ENCODE data around the gene LHFPL3. TPM values are rescaled to one million over a fixed set of nuclear protein-coding genes. Genes with fewer than 3 reads are reported as not detected.

Gene LHFPL3
- total and polyA plus RNA-seq, 9 of the 15 experiments (the other 6 are each of a cell fraction or from before 2014, with no cell fraction given) = 0.21 to 0.52 TPM; not detected in 7

DNA sequence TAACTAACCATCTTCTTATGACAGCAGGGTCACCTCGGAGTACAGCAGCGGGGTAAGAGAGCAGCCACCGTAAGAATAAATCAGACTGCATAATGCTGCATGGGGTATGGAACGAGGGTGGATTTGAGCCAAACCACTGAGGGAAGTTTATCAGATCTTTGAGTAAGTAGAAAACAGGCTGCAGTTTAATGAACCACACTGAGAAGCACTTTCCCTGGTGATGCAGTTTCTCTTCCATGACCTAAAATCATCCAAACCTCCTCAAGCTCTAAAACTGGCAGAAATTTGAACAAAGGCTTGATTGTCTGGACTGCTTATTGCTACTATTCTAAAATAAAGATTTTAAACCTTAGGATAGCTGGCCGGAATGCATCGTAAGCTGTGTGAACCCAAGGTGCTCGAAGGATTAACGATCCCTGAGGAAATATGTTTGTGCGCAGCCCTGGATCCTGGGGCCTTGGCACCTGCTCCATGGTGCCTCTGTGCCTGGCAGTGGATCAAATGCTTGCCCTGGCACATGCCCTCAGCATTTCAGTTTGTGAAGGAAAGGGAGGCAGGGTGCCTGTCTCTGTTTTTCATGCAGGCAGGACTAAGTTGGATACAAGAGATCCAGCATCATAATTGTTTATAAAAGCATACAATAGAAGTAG is 322.7 kb downstream of the LHFPL3 start:
- BruUV-seq (replicated peaks) = no TSS peak
- Histone ChIP-seq H3K9me1 (ENCODE audit: control insufficient read depth, insufficient read depth, low read length) (no peaks in the 10 kb centered on the region), H3K4me1 (replicated peaks in 1 of 2; ENCODE audit: control insufficient read depth in 2 of 2, insufficient read depth in 2 of 2, low read length in 2 of 2) (no peaks in the 10 kb centered on the region), H4K20me1 (replicated peaks; ENCODE audit: control insufficient read depth, insufficient read depth, low read length) (no peaks in the 10 kb centered on the region), H3K27ac (ENCODE audit: extremely low read depth, low read depth, low read length) (no peak overlapping the region), H2AFZ (ENCODE audit: low read depth, low read length) (no peak overlapping the region), H3K9ac (ENCODE audit: insufficient read depth in 1 of 2, low read depth in 2 of 2, low read length in 2 of 2) (no peak overlapping the region), H3K4me3 (no peak overlapping the region), H3K36me3 (ENCODE audit: control insufficient read depth, insufficient read depth, low read length) (no peaks in the 10 kb centered on the region), H3K27me3 (ENCODE audit: control insufficient read depth in 2 of 2, insufficient read depth in 2 of 2, low read length in 2 of 2) (peaks cover 0 to 1% of the 10 kb centered on the region in 2 experiments; a peak in 2 of 5 replicates), H3K79me2 (ENCODE audit: control insufficient read depth, insufficient read depth, low read length) (no peaks in the 10 kb centered on the region), H3K9me3 (replicated peaks; ENCODE audit: control insufficient read depth, insufficient read depth, low read depth, low read length) (no peaks in the 10 kb centered on the region), H3K4me2 (ENCODE audit: insufficient read depth, low read length) (no peak overlapping the region)
- WGBS (ENCODE audit: insufficient coverage, low coverage, missing lambda C conversion rate) = 2% methylated on average over 9 of the region's 9 CpGs
- no peak for ATAC-seq
- intact Hi-C loops (cut with micrococcal nuclease) (no loop called here), in situ Hi-C loops (cut with MboI) (loop anchor here (10.0 kb wide), 1 partner anchor 964 kb away; no protein-coding TSS in a partner anchor)
- CTCF ChIA-PET (ENCODE audit: low intra/inter-chr PET ratio) = no interaction called here
- POLR2A ChIA-PET = no interaction called here
- FAIRE-seq = no peak
- no peak for DNase-seq (ENCODE audit: extremely low read depth in 1 of 4, low spot score in 3 of 4)
- TF ChIP-seq ZNF263 (CRISPR knock-in tag; IDR thresholded peaks at IDR 0.05; ENCODE audit: borderline replicate concordance) (no peak), YY1 (IDR thresholded peaks at IDR 0.05; ENCODE audit: borderline replicate concordance in 1 of 3, control insufficient read depth in 1 of 3, extremely low read depth in 1 of 3, insufficient read depth in 3 of 3, insufficient read length in 1 of 3, insufficient replicate concordance in 2 of 3, low read depth in 1 of 3, low read length in 2 of 3) (no peak), ZHX1 (conservative IDR thresholded peaks at IDR 0.05; ENCODE audit: low read length) (no peak), JUN (IDR thresholded peaks at IDR 0.05; ENCODE audit: borderline replicate concordance, low read depth, low read length) (no peak), JUN (CRISPR knock-in tag; IDR thresholded peaks at IDR 0.05; ENCODE audit: borderline replicate concordance) (no peak), KHSRP (IDR thresholded peaks at IDR 0.05) (no peak), SREBF2 (CRISPR knock-in tag; IDR thresholded peaks at IDR 0.05) (no peak), THAP7 (CRISPR knock-in tag; IDR thresholded peaks at IDR 0.05) (no peak), DDX20 (tag; IDR thresholded peaks at IDR 0.05; ENCODE audit: low read depth) (no peak), NCOA4 (IDR thresholded peaks at IDR 0.05; ENCODE audit: partially characterized antibody) (no peak)
- TF ChIP-seq, protein P1, sequence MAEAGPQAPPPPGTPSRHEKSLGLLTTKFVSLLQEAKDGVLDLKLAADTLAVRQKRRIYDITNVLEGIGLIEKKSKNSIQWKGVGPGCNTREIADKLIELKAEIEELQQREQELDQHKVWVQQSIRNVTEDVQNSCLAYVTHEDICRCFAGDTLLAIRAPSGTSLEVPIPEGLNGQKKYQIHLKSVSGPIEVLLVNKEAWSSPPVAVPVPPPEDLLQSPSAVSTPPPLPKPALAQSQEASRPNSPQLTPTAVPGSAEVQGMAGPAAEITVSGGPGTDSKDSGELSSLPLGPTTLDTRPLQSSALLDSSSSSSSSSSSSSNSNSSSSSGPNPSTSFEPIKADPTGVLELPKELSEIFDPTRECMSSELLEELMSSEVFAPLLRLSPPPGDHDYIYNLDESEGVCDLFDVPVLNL (CRISPR knock-in tag; IDR thresholded peaks at IDR 0.05; ENCODE audit: low read depth) = no peak

Measured in K562 (cell line).